ENCODE results near the gene NPHP1.
"Not testable (repeated sequence)": the region's sequence is repeated elsewhere in the genome, so short reads cannot be mapped to it uniquely, and the experiment has no call there.

Gene NPHP1

DNA sequence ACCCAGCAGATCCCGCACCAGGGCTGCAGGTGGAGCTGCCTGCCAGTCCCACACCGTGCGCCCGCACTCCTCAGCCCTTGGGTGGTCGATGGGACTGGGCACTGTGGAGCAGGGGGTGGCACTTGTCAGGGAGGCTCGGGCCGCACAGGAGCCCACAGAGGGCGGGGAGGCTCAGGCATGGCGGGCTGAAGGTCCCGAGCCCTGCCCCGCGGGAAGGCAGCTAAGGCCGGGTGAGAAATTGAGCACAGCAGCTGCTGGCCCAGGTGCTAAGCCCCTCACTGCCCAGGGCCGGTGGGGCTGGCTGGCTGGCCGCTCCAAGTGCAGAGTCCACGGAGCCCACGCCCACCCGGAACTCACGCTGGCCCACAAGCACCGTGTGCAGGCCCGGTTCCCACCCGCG, 14.6 kb downstream of the NPHP1 start:
- not testable (repeated sequence) for DNase-seq

DNA sequence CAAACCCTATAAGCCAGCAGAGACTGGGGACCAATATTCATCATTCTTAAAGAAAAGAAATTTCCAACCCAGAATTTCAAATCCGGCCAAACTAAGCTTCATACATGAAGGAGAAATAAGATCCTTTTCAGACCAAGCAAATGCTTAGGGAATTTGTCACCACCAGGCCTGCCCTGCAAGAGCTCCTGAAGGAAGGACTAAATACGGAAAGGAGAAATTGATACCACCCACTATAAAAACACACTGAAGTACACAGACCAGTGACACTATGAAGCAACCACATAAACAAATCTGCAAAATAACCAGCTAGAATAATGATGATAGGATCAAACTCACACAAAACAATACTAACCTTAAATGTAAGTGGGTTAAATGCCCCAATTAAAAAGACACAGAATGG, 22.4 kb downstream of the NPHP1 start:
- no peak for DNase-seq

DNA sequence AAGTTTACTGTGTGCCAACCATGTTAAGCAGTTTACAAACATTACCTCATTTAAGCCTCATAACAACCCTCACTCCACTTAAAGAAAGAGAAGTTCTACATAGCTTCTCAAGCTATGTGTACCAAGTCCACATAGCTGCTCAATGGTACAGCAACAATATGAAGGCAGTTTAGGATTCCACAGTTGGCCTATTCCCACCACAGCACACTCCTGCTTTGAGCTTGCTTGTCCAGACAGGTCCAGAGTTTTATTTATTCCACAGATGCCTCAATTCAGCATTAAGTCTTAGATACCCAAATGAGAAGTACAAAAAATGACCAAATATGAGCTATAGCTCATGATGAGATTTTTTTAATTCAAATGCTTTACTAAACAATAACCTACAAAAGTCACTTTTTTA, 24.8 kb downstream of the NPHP1 start:
- DNase-seq = no peak

DNA sequence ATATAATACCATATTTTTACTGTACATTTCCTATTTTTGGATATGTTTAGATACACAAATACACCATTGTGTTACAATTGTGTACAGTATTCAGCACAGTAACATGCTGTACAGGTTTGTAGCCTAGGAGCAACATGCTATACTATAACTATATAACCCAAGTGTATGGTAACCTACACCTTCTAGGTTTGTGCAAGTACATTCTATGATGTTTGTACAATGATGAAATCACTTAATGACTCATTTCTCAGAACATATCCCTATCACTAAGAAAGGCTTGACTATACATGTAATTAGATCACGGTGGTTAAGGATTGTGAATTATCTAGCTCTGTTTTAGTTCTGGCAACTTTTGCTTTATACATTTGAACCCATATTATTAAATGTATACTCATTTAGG, 31.3 kb downstream of the NPHP1 start:
- no peak for DNase-seq

DNA sequence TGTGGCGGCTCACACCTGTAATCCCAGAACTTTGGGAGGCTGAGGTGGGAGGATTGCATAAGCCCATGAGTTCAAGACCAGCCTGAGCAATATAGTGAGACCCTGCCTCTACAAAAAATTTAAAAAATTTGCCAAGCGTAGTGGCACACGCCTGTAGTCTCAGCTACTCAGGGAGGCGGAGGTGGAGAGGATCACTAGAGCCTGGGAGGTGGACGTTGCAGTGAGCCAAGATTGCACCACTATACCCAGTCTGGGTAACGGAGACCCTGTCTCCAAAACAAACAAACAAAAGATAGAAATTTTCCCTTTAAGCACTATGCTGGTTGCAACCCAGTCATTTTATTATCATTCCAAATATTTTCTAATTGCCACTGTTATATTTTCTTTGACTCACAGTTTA, 32.3 kb downstream of the NPHP1 start:
- DNase-seq = no peak

DNA sequence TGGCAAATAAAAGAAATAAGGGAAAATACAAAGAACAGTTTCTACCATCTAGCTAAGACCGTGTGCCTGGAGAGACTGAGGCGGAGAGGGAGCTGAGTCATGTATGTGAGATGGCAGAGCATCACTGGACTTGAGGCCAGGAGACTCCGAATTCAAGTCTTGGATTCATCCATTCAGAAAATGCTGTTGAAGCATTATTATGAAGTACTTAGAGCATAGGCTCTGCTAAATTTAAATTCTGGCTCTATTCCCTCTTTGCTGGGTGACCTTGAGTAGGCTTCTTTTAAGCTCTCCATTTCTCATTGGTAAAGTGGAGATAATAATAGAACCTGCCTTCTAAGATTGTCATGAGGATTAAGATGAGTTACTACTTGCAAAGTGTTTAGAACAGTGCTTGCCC, 34.7 kb downstream of the NPHP1 start:
- no peak for DNase-seq

DNA sequence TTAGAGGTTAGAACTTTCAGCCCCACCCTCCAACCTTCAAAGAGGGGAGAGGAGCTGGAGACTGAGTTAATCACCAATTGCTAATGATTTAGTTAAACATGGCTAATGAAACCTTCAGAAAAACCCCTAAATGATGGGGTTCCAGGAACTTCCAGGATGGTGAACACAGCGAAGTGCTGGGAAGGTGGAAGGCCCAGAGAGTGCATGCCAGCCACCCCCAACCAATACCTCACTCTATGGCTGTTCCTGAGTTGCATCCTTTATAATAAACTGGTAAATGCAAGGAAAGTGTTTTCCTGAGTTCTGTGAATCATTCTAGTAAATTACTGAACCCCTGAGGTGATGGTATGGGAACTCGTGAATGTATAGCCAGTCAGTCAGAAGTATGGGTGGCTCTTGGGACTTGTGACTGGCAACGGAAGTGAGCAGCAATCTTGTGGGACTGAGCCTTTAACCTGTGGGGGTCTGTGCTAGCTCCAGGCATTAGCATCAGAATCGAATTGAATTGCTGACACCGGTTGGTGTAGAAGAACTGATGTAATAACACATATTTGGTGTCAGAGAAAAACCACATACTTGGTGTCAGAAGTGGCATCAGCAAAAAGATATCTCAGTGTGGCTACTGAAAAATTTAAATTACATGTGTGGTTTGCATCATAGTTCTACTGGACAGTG, 37.4 kb downstream of the NPHP1 start:
- DNase-seq = no peak

DNA sequence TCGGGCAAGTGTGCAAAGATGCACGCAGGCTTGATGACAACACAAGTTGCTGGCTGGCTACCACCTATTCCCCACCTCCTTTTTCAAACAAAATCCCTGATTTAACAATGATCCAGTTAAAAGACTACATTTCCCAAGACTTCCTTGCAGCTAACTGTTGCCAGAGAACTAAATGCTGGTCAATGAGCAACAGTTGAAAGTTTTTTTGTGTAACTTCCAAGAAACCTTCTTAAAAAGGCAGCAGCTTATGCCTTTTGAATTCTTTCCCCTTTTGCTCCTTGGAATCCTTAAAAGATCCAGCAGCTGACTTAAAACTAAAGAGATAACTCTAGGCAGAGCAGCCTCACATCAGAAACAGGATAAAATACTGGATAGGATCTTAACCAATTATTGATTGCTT, 38.5 kb downstream of the NPHP1 start:
- no peak for DNase-seq

DNA sequence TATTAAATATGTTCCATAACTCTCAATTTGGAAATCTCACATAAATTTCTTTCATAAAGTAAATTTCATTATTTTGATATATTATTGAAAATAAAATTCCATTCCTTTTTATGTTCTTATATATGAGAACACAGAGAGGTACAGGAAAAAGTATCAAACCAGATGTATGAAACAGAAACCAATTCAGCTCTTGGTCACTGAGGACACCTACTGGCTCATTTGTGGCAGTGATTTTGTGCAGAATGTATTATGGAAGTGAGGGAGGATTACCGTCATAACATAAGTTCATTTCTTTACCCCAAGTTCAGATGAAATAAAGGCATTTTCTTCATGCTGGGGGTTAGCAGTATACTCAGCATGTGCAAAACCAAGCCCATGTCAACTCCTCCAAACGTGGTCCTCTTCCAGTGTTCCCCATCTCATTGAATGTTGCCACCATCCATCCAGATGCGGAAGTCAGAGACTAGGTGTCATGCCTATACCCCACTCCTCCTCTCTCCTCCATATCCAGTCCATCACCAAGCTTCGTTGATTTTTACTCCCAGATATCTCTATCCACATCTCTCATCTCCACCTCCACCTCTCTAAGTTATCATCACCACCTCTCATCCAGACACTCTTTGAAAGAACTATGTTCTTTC, 47.5 kb downstream of the NPHP1 start:
- peak; percentile 34 for DNase-seq

DNA sequence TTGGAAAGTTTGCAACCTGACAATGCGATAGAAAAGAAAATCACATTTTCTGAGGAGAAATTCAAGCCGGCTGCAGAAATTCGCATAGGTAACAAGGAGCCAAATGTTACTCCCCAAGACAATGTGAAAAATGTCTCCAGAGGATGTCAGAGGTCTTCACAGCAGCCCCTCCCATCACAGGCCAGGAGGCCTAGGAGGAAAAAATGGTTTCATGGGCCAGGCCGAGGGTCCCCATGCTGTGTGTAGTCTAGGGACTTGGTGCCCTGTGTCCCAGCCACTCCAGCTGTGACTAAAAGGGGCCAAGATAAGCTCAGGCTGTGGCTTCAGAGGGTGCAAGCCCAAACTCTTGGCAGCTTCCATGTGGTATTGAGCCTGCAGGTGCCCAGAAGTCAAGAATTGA, 50.0 kb downstream of the NPHP1 start:
- not testable (repeated sequence) for DNase-seq

DNA sequence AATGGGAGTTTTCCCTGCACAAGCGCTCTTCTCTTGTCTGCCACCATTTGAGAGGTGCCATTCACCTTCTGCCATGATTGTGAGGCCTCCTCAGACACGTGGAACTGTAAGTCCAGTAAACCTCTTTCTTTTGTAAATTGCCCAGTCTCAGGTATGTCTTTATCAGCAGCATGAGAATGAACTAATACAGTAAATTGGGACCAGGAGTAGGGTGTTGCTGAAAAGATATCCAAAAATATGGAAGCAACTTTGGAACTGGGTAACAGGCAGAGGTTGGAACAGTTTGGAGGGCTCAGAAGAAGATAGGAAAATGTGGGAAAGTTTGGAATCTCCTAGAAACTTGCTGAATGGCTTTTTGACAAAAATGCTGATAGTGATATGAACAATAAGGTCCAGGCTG, 50.6 kb downstream of the NPHP1 start:
- DNase-seq = not testable (repeated sequence)

DNA sequence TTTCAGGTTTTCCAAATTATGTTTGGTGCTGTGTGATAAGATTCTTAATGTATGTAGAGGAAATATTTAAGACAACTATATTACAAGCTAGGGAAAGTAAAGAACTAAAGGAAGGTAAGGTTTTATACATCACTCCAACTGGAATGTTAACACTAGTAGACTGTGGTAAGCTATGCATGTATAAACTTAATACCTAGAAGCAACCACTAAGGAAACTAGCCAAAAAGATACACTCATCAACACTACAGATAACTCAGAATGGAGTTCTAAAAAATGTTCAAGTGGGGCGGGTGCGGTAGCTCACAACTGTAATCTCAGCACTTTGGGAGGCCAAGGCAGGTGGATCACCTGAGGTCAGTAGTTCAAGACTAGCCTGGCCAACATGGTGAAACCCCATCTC, 51.4 kb downstream of the NPHP1 start:
- no peak for DNase-seq

DNA sequence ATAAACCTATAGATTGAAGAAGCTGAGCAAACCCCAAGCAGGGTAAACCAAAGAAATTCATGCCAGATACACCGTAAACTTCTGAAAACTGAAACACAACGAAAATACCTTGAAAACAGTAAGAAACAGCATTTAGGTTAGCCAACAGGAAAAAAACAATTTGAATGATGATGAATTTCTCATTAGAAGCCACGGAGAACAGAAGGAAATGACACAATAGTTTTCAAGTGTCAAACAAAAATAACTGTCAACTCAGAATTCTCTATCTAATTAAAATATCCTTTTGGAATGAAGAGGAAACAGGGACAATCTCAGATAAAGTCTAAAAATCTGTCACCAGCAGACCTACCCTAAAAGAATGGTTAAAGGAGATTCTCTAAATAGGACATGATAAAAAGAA, 51.9 kb downstream of the NPHP1 start:
- no peak for DNase-seq

DNA sequence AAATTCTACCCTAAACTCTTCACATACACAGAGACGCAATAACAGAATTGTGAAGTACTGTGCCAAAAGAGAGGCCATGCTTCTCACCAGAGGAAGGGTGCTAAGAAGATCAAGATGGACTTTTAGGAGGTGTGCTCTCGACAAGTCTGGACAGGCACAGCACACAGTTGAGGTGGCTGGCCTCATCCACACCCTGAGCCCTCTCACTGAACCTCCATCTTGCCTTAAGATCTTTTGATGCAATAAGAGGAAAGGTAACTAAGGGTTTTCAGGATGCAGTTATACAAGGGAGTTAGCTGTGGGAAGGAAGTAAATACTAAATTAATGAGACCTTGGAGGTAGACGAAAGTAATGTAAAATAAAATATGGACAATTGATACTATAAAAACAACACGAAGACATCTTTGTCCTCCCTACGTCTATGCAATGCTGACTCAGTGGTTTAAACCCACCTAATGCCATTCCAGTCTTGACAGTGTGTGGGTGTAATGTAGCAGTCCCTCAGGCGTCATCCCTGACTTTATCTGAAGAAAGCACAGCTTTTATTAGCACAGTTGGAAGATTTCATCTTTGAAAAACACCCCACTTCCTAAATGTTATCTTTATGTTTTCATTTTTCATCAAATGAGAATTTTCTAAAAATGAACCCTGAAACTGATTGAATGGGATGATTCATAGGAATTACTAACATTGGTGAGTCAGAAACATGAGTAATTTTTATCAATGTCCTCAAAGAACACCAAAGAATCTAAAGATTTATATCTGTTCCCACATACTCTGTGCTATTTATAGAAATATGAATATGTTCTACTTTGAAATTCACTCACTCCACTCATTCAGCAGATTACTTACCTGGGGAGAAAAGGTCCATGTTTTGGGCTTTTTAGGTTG, 55.2 kb downstream of the NPHP1 start:
- no peak for DNase-seq

DNA sequence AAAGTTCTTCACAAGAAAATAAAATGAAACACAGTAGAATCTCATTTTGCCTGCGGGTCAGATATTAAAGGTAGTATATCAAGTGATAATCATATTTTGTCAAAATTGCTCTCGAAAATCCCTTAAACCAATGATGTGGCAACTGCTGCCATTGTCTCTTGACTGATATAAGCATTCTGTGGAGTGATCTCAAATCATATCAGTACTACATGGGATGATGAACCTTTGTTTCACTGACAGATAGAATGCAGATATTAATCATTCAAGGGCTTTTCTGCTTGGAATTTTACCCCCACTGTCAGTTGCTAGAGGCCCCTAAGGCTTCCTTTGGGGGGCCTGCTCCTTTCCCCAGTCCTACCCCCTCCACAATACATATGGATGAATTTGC, 57.9 kb downstream of the NPHP1 start:
- DNase-seq = no peak

DNA sequence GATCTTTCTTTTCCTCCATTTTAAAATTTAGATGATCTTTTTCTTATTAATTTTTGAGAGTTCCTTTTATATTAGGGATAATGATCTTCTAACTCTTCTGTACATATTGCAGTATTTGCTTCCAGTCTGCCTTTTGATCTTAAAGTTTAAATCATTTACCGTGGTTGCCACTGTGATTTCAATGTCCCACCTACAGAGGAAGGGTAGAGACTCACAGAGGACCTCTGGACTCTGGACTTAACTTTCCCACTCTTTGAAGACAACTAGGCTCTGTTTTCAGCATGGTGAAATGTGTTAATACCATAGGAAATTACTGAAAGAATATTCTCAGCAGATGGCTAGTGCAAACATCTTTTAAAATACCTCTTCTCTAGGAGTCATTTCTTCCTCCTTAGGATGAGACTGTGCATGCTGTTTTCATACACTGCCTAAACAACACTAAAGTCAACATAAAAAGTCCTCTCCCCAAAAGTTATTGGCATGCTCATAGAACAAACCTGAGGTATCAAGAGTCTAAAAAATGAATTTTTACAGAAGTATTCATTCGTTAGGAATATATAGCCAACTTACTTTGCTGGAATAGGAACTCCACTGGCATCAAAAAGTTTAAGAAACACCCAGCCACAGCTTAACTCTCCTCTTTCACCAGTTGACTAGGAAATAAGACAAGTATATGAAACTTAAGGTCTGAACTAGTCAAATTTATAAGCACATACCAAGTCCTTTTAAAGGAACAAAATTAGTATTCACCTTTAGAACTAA, 58.4 kb downstream of the NPHP1 start:
- no peak for DNase-seq

DNA sequence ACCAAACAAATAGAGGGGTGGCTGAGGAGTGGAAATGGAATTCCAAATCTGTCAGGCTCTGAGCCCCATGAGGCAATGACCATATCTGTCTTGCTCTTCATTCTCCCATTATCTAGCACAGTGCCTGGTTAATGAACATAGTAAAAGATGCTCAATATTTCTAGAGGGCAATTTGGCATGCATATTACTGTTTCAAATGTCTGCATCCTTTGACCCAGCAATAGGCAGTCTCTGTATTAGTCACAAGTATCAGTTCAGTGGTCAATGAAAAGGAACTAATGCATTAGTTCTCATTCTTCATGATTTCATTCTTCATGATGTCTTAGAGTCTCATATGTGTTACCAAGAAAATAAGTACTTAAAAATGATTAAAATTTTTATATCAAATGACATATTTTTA, 60.8 kb downstream of the NPHP1 start:
- DNase-seq = no peak

DNA sequence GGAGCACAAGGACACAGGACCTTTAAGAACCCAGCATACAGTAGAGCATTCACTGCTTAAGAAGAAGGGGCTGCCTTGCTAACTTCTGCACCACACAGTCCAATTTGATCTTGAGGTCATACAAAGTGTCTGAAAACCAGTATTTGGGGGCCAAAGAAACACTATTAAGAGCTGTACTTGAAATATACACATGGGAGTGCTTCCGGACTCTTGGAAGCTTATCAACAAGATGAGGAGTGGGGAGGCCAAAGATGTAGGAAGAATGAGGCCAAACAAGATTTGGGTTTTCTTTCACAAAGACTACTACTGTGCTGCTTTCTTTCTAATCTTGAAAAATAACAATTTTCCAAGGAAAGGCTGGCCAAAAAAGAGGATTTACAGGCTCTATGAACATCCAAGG, 64.4 kb downstream of the NPHP1 start:
- DNase-seq = no peak

DNA sequence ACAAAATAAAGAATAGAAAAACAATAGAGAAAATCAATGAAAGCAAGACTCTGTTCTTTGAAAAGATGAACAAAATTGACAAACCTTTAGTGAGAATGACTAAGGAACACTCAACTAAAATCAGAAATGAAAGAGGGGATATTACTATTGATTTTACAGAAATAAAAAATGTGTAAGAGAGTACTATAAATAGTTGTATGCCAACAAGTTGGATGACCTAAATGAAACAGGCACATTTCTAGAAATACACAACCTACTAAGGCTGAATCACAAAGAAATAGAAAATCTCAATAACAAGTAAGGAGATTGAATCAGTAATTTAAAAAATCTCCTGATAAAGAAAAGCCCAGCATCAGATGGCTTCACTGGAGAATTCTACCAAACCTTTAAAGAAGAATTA, 70.8 kb downstream of the NPHP1 start:
- no peak for DNase-seq

DNA sequence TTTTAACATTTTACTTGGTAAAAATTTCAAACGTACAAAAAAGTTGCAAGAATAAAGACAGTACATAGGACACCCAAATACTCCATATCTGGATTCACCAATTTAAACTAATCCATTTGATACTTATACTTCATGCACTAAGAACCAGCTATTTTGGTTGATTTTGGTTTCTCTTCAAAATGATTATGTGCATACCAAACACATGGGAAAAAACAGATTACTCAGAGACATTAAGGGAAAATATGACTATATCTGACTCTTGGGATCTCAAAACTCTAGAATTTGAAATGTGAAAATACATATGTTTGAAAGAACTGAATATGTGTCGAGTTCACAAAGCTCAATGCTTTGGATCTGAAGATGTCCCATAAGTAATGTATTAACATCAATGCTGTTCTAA, 73.6 kb downstream of the NPHP1 start:
- no peak for DNase-seq

DNA sequence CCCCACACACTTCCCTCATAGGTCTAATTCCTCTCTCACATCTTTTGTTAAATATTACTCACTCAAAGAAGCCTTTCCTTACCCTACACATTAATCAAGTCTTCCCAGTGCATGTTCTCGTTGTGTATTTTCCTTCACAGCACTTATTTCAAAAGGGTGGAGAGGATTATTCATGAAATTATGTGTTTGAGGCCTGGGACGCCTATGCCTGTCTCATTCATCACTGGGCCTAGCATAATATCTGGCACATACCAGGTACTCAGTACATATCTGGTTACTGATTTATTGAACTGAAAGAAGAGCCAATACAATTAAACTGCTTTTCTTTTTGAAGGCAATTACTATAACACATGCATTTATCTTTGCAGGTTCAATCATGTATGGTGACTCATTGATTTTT, 74.1 kb downstream of the NPHP1 start:
- DNase-seq = no peak

DNA sequence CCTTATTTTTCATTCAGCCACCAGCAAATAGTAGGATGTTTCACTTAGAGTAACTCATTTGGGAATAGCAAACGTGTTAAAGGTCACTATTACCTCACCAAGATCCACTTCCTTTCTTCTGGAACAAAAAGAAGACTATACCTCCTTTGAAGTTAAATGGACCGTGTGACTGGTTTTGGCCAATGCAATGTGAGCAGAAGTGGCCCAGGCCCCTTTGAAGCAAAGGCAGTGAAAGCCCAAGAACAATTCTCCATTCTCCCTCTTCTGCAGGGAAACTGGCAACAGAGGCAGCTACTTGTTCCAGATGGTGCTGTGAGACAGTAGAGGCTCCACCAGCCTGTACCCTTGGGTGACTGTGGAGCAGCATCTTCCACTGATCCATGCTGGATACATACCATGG, 77.9 kb downstream of the NPHP1 start:
- DNase-seq = no peak

DNA sequence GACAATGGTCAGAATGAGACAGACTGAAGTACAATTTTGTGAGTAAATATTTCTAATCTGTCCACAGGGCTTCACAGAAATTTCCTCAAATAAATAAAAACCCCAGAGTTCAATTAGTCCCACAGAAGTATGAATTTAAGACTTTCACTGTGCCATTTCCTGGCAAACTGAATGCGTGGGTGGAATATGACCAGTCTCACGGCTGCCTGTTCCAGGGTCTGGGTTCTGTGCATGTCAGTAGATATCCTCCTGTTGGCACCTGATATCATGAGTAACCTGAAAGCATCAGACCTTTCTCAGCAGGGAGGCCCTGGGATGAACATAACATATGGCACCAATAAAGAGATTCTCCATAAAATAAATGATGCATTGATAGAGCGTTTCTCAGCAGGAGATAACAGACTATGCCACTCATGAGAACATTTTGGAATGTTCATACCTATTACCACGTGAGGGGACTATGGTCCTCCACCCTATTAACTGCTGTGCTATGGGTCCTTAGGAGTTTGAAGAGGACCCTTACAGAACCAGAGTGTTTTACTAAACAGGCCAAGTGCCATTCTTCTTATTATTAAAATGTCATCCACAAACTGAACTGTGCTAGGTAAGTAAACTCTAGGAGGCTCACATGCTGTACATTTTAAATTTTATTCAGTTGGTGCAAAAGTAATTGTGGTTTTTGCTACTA, 78.6 kb downstream of the NPHP1 start:
- no peak for DNase-seq
